ENCODE measurements around the gene PRDM16.

Gene PRDM16

GRCh38 chr1:3268281-3268680 lies 199.3 kb downstream of the PRDM16 start:
- Histone ChIP-seq H3K36me3 (ENCODE audit: control insufficient read depth in 1 of 2, insufficient read depth in 2 of 2, low read length in 2 of 2) (no peaks in the 10 kb centered on the region), H3K4me1 (ENCODE audit: control insufficient read depth in 1 of 2, insufficient read depth in 2 of 2, low read length in 2 of 2) (peaks cover 10 to 15% of the 10 kb centered on the region in 2 donors), H3K27ac (ENCODE audit: low read depth, low read length) (no peak overlapping the region), H3K27me3 (ENCODE audit: control insufficient read depth in 1 of 2, insufficient read depth in 2 of 2, low read length in 2 of 2) (no peaks in the 10 kb centered on the region), H3K9ac (ENCODE audit: low read depth in 1 of 2, low read length in 2 of 2) (no peak overlapping the region), H3K4me3 (ENCODE audit: low read depth in 1 of 2, low read length in 2 of 2) (no peak overlapping the region), H3K9me3 (ENCODE audit: control insufficient read depth in 1 of 2, low read length in 2 of 2) (no peaks in the 10 kb centered on the region)

DNA sequence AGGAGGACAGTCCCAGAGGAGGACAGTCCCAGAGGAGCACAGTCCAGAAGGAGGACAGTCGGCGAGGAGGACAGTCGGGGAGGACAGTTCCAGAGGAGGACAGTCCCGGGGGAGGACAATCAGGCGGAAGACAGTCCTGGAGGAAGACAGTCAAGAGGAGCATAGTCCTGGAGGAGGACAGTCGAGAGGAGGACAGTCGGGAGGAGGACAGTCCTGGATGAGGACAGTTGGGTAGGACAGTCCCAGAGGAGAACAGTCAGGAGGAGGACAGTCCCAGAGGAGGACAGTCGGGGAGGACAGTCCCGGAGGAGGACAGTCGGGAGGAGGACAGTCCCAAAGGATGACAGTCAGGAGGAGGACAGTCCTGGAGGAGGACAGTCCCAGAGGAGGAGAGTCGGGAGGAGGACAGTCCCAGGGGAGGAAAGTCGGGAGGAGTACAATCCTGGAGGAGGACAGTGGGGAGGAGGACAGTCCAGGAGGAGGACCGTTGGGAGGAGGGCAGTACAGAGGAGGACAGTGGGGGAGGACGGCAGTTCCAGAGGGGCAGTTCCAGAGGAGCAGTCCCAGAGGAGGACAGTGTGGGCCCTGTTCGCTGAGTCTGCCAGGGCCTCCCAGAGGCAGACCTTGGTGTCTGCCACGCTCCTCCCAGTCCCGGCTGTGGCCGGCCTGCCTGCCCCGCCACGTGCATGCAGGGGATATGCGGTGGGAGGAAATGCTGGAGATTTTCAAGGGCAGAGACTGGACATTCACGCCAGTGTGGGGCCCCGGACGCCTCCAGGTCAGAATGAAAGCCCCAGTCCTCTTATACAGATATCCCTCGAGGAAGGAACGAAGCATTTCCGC lies 201.6 kb downstream of the PRDM16 start:
- Histone ChIP-seq H3K36me3 (ENCODE audit: control insufficient read depth in 1 of 2, insufficient read depth in 2 of 2, low read length in 2 of 2) (no peaks in the 10 kb centered on the region), H3K4me1 (ENCODE audit: control insufficient read depth in 1 of 2, insufficient read depth in 2 of 2, low read length in 2 of 2) (peaks cover 18 to 21% of the 10 kb centered on the region in 2 donors), H3K9ac (ENCODE audit: low read depth in 1 of 2, low read length in 2 of 2) (no peak overlapping the region), H3K27ac (ENCODE audit: low read depth, low read length) (no peak overlapping the region), H3K4me3 (ENCODE audit: low read depth in 1 of 2, low read length in 2 of 2) (no peak overlapping the region), H3K9me3 (ENCODE audit: control insufficient read depth in 1 of 2, low read length in 2 of 2) (no peaks in the 10 kb centered on the region), H3K27me3 (ENCODE audit: control insufficient read depth in 1 of 2, insufficient read depth in 2 of 2, low read length in 2 of 2) (no peaks in the 10 kb centered on the region)

GRCh38 chr1:3271866-3272265 lies 202.9 kb downstream of the PRDM16 start:
- Histone ChIP-seq H3K9ac (ENCODE audit: low read depth in 1 of 2, low read length in 2 of 2) (no peak overlapping the region), H3K4me3 (ENCODE audit: low read depth in 1 of 2, low read length in 2 of 2) (no peak overlapping the region), H3K27ac (ENCODE audit: low read depth, low read length) (no peak overlapping the region), H3K36me3 (ENCODE audit: control insufficient read depth in 1 of 2, insufficient read depth in 2 of 2, low read length in 2 of 2) (no peaks in the 10 kb centered on the region), H3K9me3 (ENCODE audit: control insufficient read depth in 1 of 2, low read length in 2 of 2) (no peaks in the 10 kb centered on the region), H3K4me1 (ENCODE audit: control insufficient read depth in 1 of 2, insufficient read depth in 2 of 2, low read length in 2 of 2) (peaks cover 22 to 24% of the 10 kb centered on the region in 2 donors), H3K27me3 (ENCODE audit: control insufficient read depth in 1 of 2, insufficient read depth in 2 of 2, low read length in 2 of 2) (no peaks in the 10 kb centered on the region)

DNA sequence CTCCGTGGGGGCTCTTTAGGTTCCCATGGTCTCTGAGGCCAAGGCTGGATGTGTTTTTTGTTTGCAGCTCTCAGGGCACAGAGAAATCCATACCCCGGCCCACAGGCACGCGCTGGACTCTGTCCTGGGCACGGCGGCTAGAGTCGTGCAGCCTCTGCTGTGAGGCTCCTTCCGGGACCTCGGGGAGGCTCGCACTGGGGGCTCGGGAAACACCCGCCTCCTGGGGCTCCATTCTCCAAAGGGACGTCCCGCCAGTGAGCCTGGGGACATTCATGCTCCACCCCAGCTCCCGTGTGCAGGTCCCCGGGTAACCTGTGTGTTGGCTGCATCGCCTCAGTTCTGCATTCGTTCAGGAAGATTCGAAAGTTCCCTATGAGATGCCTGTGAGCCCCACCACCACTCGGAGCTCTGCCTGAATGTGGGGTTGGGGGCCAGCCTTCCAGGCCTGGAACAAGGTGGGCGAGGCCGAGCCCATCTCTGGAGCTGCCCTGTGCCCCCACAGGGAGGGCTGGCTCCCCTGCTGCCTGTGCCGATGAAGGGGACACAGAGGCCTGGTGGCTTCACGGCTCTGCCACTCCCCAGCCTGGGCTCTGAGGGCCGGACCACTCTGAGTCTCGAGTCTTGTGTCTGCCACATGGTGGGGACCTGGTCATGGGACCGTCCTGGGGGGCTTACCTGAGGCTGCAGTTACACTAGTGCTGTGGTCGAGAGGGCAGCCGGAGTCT lies 203.5 kb downstream of the PRDM16 start:
- Histone ChIP-seq H3K9me3 (ENCODE audit: control insufficient read depth in 1 of 2, low read length in 2 of 2) (no peaks in the 10 kb centered on the region), H3K4me1 (ENCODE audit: control insufficient read depth in 1 of 2, insufficient read depth in 2 of 2, low read length in 2 of 2) (peaks cover 22 to 24% of the 10 kb centered on the region in 2 donors), H3K27me3 (ENCODE audit: control insufficient read depth in 1 of 2, insufficient read depth in 2 of 2, low read length in 2 of 2) (no peaks in the 10 kb centered on the region), H3K4me3 (ENCODE audit: low read depth in 1 of 2, low read length in 2 of 2) (no peak overlapping the region), H3K9ac (ENCODE audit: low read depth in 1 of 2, low read length in 2 of 2) (no peak overlapping the region), H3K36me3 (ENCODE audit: control insufficient read depth in 1 of 2, insufficient read depth in 2 of 2, low read length in 2 of 2) (peaks cover 0 to under 1% of the 10 kb centered on the region in 2 donors), H3K27ac (ENCODE audit: low read depth, low read length) (no peak overlapping the region)

DNA sequence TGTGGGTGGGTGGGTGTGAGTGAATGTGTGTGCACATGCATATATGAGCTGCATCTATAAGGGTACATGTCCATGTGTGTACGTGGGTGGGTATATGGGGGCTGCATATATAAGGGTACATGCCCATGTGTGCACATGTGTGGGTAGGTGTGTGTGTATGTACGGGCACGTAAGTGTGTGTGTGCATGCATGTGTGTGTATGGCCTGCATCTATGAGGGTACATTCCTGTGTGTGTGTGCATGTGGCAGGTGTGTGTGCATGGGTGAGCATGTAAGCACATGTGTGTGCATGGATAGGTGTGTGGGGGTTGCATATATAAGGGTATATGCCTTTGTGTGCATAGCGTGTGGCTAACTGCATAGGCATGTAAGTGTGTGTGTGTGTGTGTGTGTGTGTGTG lies 204.4 kb downstream of the PRDM16 start:
- peaks cover 22 to 24% of the 10 kb centered on the region in 2 donors for H3K4me1 ChIP-seq (ENCODE audit: control insufficient read depth in 1 of 2, insufficient read depth in 2 of 2, low read length in 2 of 2)
- H3K27me3 ChIP-seq (ENCODE audit: control insufficient read depth in 1 of 2, insufficient read depth in 2 of 2, low read length in 2 of 2) = no peaks in the 10 kb centered on the region
- no peak overlapping the region for H3K27ac ChIP-seq (ENCODE audit: low read depth, low read length)
- H3K36me3 ChIP-seq (ENCODE audit: control insufficient read depth in 1 of 2, insufficient read depth in 2 of 2, low read length in 2 of 2) = peaks cover 0 to 3% of the 10 kb centered on the region in 2 donors
- H3K4me3 ChIP-seq (ENCODE audit: low read depth in 1 of 2, low read length in 2 of 2) = no peak overlapping the region
- H3K9ac ChIP-seq (ENCODE audit: low read depth in 1 of 2, low read length in 2 of 2) = no peak overlapping the region
- H3K9me3 ChIP-seq (ENCODE audit: control insufficient read depth in 1 of 2, low read length in 2 of 2) = no peaks in the 10 kb centered on the region

- Histone ChIP-seq H3K4me3 (ENCODE audit: low read depth in 1 of 2, low read length in 2 of 2) (peak overlapping the region in 1 of 2 donors; percentile 26), H3K9me3 (ENCODE audit: control insufficient read depth in 1 of 2, low read length in 2 of 2) (no peaks in the 10 kb centered on the region), H3K36me3 (ENCODE audit: control insufficient read depth in 1 of 2, insufficient read depth in 2 of 2, low read length in 2 of 2) (peaks cover 0 to 3% of the 10 kb centered on the region in 2 donors), H3K4me1 (ENCODE audit: control insufficient read depth in 1 of 2, insufficient read depth in 2 of 2, low read length in 2 of 2) (peaks cover 22 to 24% of the 10 kb centered on the region in 2 donors), H3K27me3 (ENCODE audit: control insufficient read depth in 1 of 2, insufficient read depth in 2 of 2, low read length in 2 of 2) (no peaks in the 10 kb centered on the region), H3K9ac (ENCODE audit: low read depth in 1 of 2, low read length in 2 of 2) (no peak overlapping the region), H3K27ac (ENCODE audit: low read depth, low read length) (peak overlapping the region; percentile 72)
These were observed 206.0 kb downstream of the PRDM16 start for GRCh38 chr1:3274972-3275371.

- Histone ChIP-seq H3K27me3 (ENCODE audit: control insufficient read depth in 1 of 2, insufficient read depth in 2 of 2, low read length in 2 of 2) (no peaks in the 10 kb centered on the region), H3K9ac (ENCODE audit: low read depth in 1 of 2, low read length in 2 of 2) (no peak overlapping the region), H3K36me3 (ENCODE audit: control insufficient read depth in 1 of 2, insufficient read depth in 2 of 2, low read length in 2 of 2) (peaks cover 0 to 3% of the 10 kb centered on the region in 2 donors), H3K9me3 (ENCODE audit: control insufficient read depth in 1 of 2, low read length in 2 of 2) (no peaks in the 10 kb centered on the region), H3K4me1 (ENCODE audit: control insufficient read depth in 1 of 2, insufficient read depth in 2 of 2, low read length in 2 of 2) (peaks cover 22 to 24% of the 10 kb centered on the region in 2 donors), H3K4me3 (ENCODE audit: low read depth in 1 of 2, low read length in 2 of 2) (no peak overlapping the region), H3K27ac (ENCODE audit: low read depth, low read length) (peak overlapping the region; percentile 72)
These were observed 206.7 kb downstream of the PRDM16 start for GRCh38 chr1:3275471-3276340.

DNA sequence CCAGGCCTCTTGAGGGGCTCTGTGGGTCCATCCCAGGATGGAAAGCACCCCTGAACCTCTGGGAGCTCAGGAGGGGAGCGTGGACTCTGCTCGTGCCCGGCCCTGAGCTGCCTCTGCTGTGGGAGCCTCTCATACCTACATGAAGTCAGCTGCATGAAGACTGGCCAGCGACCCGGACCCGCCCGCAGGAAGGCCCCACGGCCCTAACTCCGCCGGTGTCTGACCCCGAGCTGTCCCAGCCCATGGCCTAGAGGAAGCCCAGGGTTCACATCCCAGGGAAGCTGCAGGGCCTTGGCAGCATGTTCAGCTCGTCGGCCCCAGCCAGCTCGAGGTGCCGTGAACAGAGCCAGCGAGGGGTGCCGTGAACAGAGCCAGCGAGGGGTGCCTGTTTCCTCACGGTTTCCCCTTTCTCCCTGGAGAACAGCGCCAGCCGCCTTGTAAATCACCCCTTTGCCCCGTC lies 207.4 kb downstream of the PRDM16 start:
- no peaks in the 10 kb centered on the region for H3K9me3 ChIP-seq (ENCODE audit: control insufficient read depth in 1 of 2, low read length in 2 of 2)
- H3K9ac ChIP-seq (ENCODE audit: low read depth in 1 of 2, low read length in 2 of 2) = no peak overlapping the region
- H3K27ac ChIP-seq (ENCODE audit: low read depth, low read length) = no peak overlapping the region
- no peak overlapping the region for H3K4me3 ChIP-seq (ENCODE audit: low read depth in 1 of 2, low read length in 2 of 2)
- H3K27me3 ChIP-seq (ENCODE audit: control insufficient read depth in 1 of 2, insufficient read depth in 2 of 2, low read length in 2 of 2) = no peaks in the 10 kb centered on the region
- H3K4me1 ChIP-seq (ENCODE audit: control insufficient read depth in 1 of 2, insufficient read depth in 2 of 2, low read length in 2 of 2) = peaks cover 22 to 24% of the 10 kb centered on the region in 2 donors
- peaks cover 0 to 3% of the 10 kb centered on the region in 2 donors for H3K36me3 ChIP-seq (ENCODE audit: control insufficient read depth in 1 of 2, insufficient read depth in 2 of 2, low read length in 2 of 2)

- Histone ChIP-seq H3K9ac (ENCODE audit: low read depth in 1 of 2, low read length in 2 of 2) (no peak overlapping the region), H3K9me3 (ENCODE audit: control insufficient read depth in 1 of 2, low read length in 2 of 2) (no peaks in the 10 kb centered on the region), H3K27me3 (ENCODE audit: control insufficient read depth in 1 of 2, insufficient read depth in 2 of 2, low read length in 2 of 2) (no peaks in the 10 kb centered on the region), H3K36me3 (ENCODE audit: control insufficient read depth in 1 of 2, insufficient read depth in 2 of 2, low read length in 2 of 2) (peaks cover 0 to 3% of the 10 kb centered on the region in 2 donors), H3K27ac (ENCODE audit: low read depth, low read length) (no peak overlapping the region), H3K4me1 (ENCODE audit: control insufficient read depth in 1 of 2, insufficient read depth in 2 of 2, low read length in 2 of 2) (peaks cover 22 to 24% of the 10 kb centered on the region in 2 donors), H3K4me3 (ENCODE audit: low read depth in 1 of 2, low read length in 2 of 2) (no peak overlapping the region)
These were observed 208.0 kb downstream of the PRDM16 start for GRCh38 chr1:3277011-3277471.
